Pancreas (tissue), 10 donors: Measurements from ENCODE around the gene MBD4. TPM values are rescaled to one million over a fixed set of nuclear protein-coding genes. Genes with fewer than 3 reads are reported as not detected.
"Not testable (repeated sequence)": the region's sequence is repeated elsewhere in the genome, so short reads cannot be mapped to it uniquely, and the experiment has no call there.

ENCODE experiments used
- ATAC-seq, 4 donors: fragments of 200-7000 bp; cut with Tn5 transposase; one replicate each; pipeline versions ENCODE4 v1.8.0 to v1.9.1; 2020; ENCODE audit warnings: mild to moderate bottlenecking in 4 of 4, moderate library complexity in 4 of 4
- DNase-seq, 6 donors: peaks; one replicate each; pipeline ENCODE4 v3.0.0-alpha.2; 2020
- FAIRE-seq: peaks from 2 replicates; lab custom pipeline; 2012; peaks lifted over from hg19 to GRCh38; lab: Jason Lieb, UNC
- H3K27ac ChIP-seq, 4 donors: fragments of 200-600 bp; sonication (generic); 1 replicate in 3 of 4; 2 replicates in 1 of 4; pipeline versions ENCODE4 v1.5.0 to v1.8.0; 2020
- H3K27me3 ChIP-seq, 4 donors: fragments of 200-600 bp; one replicate each; pipeline ENCODE4 v1.8.0; 2021
- H3K36me3 ChIP-seq, 3 donors: fragments of 200-600 bp; sonication (generic) in 1 of 3; one replicate each; pipeline versions ENCODE4 v1.5.0 to v1.8.0; 2020 to 2021
- H3K4me1 ChIP-seq, 3 donors: fragments of 200-600 bp; one replicate each; pipeline ENCODE4 v1.8.0; 2021
- H3K4me3 ChIP-seq, 4 donors: fragments of 200-600 bp; sonication (generic) in 2 of 4; one replicate each; pipeline versions ENCODE4 v1.5.0 to v1.8.0; 2020 to 2021
- H3K9me3 ChIP-seq, 4 donors: fragments of 200-600 bp; one replicate each; pipeline ENCODE4 v1.8.0; 2021
- CTCF ChIP-seq, 4 donors: fragments of 200-600 bp; sonication (generic) in 3 of 4; IDR thresholded peaks; one replicate each; pipeline versions ENCODE4 v1.5.0 to v1.8.0; 2021; ENCODE audit warnings: antibody characterized with exemption in 4 of 4
- WGBS, 2 donors: extraction: QIAGEN DNeasy Blood & Tissue Kit; methylation state at CpG; one replicate each; pipeline ENCODE4 v1.1.7; 2013; 5-methylcytosine and 5-hydroxymethylcytosine counted together
- intact Hi-C, 3 donors: fragments of 100-400 bp; cut with DNase I; formaldehyde crosslinking; loops; one replicate each; pipeline versions ENCODE4 v1.11.1 to v1.14.2; 2022
- polyA plus RNA-seq, 2 donors: library from polyadenylated mRNA; stranded (reverse); fragments of 200-250 nt; gene quantifications; one replicate each; pipeline ENCODE4 v1.2.3, GENCODE V29; 2013
- total RNA-seq, 6 donors: library from RNA; stranded (reverse); fragmentation: NEBNext Ultra II Directional in 4 of 6; extraction: Animal tissue kit (Norgen Biotek cat#: 25700) in 4 of 6; gene quantifications; one replicate each; pipeline versions ENCODE4 v1.2.1 to v1.2.4, GENCODE V29; 2021 to 2023
- donor health status: healthy with polysubstance abuse.
- donor health status: DM: no; HTN: no; CAD: no; lungs with moderate emphysema.
- donor health status: DM: no; HTN: no; CAD: no.
- donor health status: control.
- donor health status: control.
- donor health status: Bipolar disorder and iron deficiency.
- donor health status: DM: yes; HTN: yes; CAD: no.
- donor health status: DM: no; HTN: no; CAD: no.
- donor health status: DM: no; HTN: no; CAD: no.
- donor health status: DM: yes; HTN: yes; CAD: no.

MBD4 gene
- total and polyA plus RNA-seq, 8 donors = 8.4 to 19.7 (median 15.0) TPM

GRCh38 chr3:129386984-129387383, 52.8 kb downstream of the MBD4 start:
- no peaks in the 10 kb centered on the region for H3K27me3 ChIP-seq
- DNase-seq (no peak), ATAC-seq (no peak), FAIRE-seq (no peak)
- intact Hi-C loops = no loop called here
- WGBS, 2 donors = 95 to 96% methylated on average over 10 of the region's 10 CpGs
- no peak overlapping the region for H3K4me3 ChIP-seq
- no peak overlapping the region for H3K27ac ChIP-seq
- no peaks in the 10 kb centered on the region for H3K4me1 ChIP-seq
- no peak for TF ChIP-seq CTCF (IDR thresholded peaks at IDR 0.05)
- H3K36me3 ChIP-seq = peaks cover 0 to 18% (median 5%) of the 10 kb centered on the region in 3 donors
- no peaks in the 10 kb centered on the region for H3K9me3 ChIP-seq

- H3K9me3 ChIP-seq, intact Hi-C loops, FAIRE-seq, H3K4me1 ChIP-seq, H3K27ac ChIP-seq, H3K36me3 ChIP-seq, H3K4me3 ChIP-seq, ATAC-seq, DNase-seq, H3K27me3 ChIP-seq: not testable (repeated sequence)
- 76 to 78% methylated on average over 8 of the region's 8 CpGs for WGBS, 2 donors
These were observed 54.2 kb downstream of the MBD4 start for GRCh38 chr3:129385507-129385906.

- intact Hi-C loops = no loop called here
- TF ChIP-seq CTCF (IDR thresholded peaks at IDR 0.05) = no peak
- no peaks in the 10 kb centered on the region for H3K9me3 ChIP-seq
- FAIRE-seq (no peak), DNase-seq (no peak), ATAC-seq (no peak)
- WGBS, 2 donors = 60 to 67% methylated on average over 16 to 18 of the region's 18 CpGs
- H3K27ac ChIP-seq = no peak overlapping the region
- no peaks in the 10 kb centered on the region for H3K4me1 ChIP-seq
- no peaks in the 10 kb centered on the region for H3K27me3 ChIP-seq
- H3K4me3 ChIP-seq = no peak overlapping the region
- peaks cover 0 to 6% (median 0%) of the 10 kb centered on the region in 3 donors for H3K36me3 ChIP-seq
These were observed 55.0 kb downstream of the MBD4 start for GRCh38 chr3:129384594-129385323.

- H3K27ac ChIP-seq, intact Hi-C loops, DNase-seq, H3K27me3 ChIP-seq, H3K36me3 ChIP-seq, H3K4me3 ChIP-seq, H3K9me3 ChIP-seq, FAIRE-seq, H3K4me1 ChIP-seq: not testable (repeated sequence)
- WGBS, 2 donors = 53 to 62% methylated on average over 5 of the region's 5 CpGs
- peak in 1 of 4 donors; percentile 8 for ATAC-seq
These were observed 55.6 kb downstream of the MBD4 start for GRCh38 chr3:129384103-129384502.

GRCh38 chr3:129383292-129383860, 56.4 kb downstream of the MBD4 start:
- H3K9me3 ChIP-seq = no peaks in the 10 kb centered on the region
- peak; percentile 30 to 68 (median 51) for TF ChIP-seq CTCF (IDR thresholded peaks at IDR 0.05)
- DNase-seq (peak; percentile 30 to 70 (median 60)), FAIRE-seq (no peak), ATAC-seq (peak; percentile 78 to 98 (median 94))
- H3K27me3 ChIP-seq = no peaks in the 10 kb centered on the region
- H3K4me1 ChIP-seq = no peaks in the 10 kb centered on the region
- no peak overlapping the region for H3K4me3 ChIP-seq
- no peak overlapping the region for H3K27ac ChIP-seq
- H3K36me3 ChIP-seq = no peaks in the 10 kb centered on the region
- 29 to 37% methylated on average over 6 of the region's 6 CpGs for WGBS, 2 donors
- intact Hi-C loops = no loop called here

GRCh38 chr3:129382366-129382765, 57.4 kb downstream of the MBD4 start:
- Histone ChIP-seq H3K36me3 (no peaks in the 10 kb centered on the region), H3K27ac (no peak overlapping the region), H3K27me3 (no peaks in the 10 kb centered on the region), H3K4me3 (no peak overlapping the region), H3K4me1 (no peaks in the 10 kb centered on the region), H3K9me3 (no peaks in the 10 kb centered on the region)
- DNase-seq (no peak), ATAC-seq (no peak), FAIRE-seq (no peak)
- intact Hi-C loops = no loop called here
- TF ChIP-seq CTCF (IDR thresholded peaks at IDR 0.05) = no peak
- 89 to 95% methylated on average over 2 of the region's 2 CpGs for WGBS, 2 donors
